Endothelial cell of hepatic sinusoid (primary cell): Measurements from ENCODE around the gene ZXDC.

Source experiments
- in situ Hi-C: cut with HindIII; loops from 2 replicates; pipeline ENCODE4 v1.10.0; 2017; ENCODE audit warnings: low sequenced_read_pairs

ZXDC gene

GRCh38 chr3:126491221-126492013 lies 15.7 kb upstream of the ZXDC start:
- in situ Hi-C loops = no loop called here

- in situ Hi-C loops = no loop called here
Measured at GRCh38 chr3:126490619-126491018, 14.9 kb upstream of the ZXDC start.

- in situ Hi-C loops = no loop called here
Measured at GRCh38 chr3:126488886-126489569, 13.3 kb upstream of the ZXDC start.

GRCh38 chr3:126488185-126488584 lies 12.5 kb upstream of the ZXDC start:
- in situ Hi-C loops = no loop called here

- in situ Hi-C loops = no loop called here
Measured at GRCh38 chr3:126487151-126487771, 11.6 kb upstream of the ZXDC start.

- in situ Hi-C loops = no loop called here
Measured at GRCh38 chr3:126486360-126486847, 10.7 kb upstream of the ZXDC start.

GRCh38 chr3:126485956-126486355 lies 10.3 kb upstream of the ZXDC start:
- in situ Hi-C loops = no loop called here

GRCh38 chr3:126485176-126485897 lies 9.6 kb upstream of the ZXDC start:
- in situ Hi-C loops = no loop called here

- in situ Hi-C loops = no loop called here
Measured at GRCh38 chr3:126484662-126485061, 9.0 kb upstream of the ZXDC start.

- in situ Hi-C loops = no loop called here
Measured at GRCh38 chr3:126484148-126484547, 8.5 kb upstream of the ZXDC start.

- in situ Hi-C loops = no loop called here
Measured at GRCh38 chr3:126483321-126483761, 7.7 kb upstream of the ZXDC start.

GRCh38 chr3:126482503-126483255 lies 7.0 kb upstream of the ZXDC start:
- in situ Hi-C loops = no loop called here

- in situ Hi-C loops = no loop called here
Measured at GRCh38 chr3:126481808-126482502, 6.3 kb upstream of the ZXDC start.

GRCh38 chr3:126480861-126481260 lies 5.2 kb upstream of the ZXDC start:
- in situ Hi-C loops = no loop called here

GRCh38 chr3:126480206-126480605 lies 4.5 kb upstream of the ZXDC start:
- in situ Hi-C loops = no loop called here

- in situ Hi-C loops = no loop called here
Measured at GRCh38 chr3:126479642-126480041, 4.0 kb upstream of the ZXDC start.

- in situ Hi-C loops = no loop called here
Measured at GRCh38 chr3:126478581-126479310, 3.1 kb upstream of the ZXDC start.

GRCh38 chr3:126477061-126477380 lies 1.3 kb upstream of the ZXDC start:
- in situ Hi-C loops = no loop called here
